Thyroid gland (tissue), 4 donors: ENCODE results near the gene UBXN11. TPM values are rescaled to one million over a fixed set of nuclear protein-coding genes. Genes with fewer than 3 reads are reported as not detected.

Experiments
- DNase-seq, 2 donors: peaks; one replicate each; pipeline ENCODE4 v3.0.0-alpha.2; 2019
- H3K27ac ChIP-seq, 3 donors: fragments of 200-600 bp; sonication (generic); 1 replicate in 2 of 3; 2 replicates in 1 of 3; pipeline ENCODE4 v1.5.1; 2016 to 2019; ENCODE audit warnings: mild to moderate bottlenecking in 1 of 3, moderate library complexity in 1 of 3
- H3K27me3 ChIP-seq: fragments of 200-600 bp; sonication (generic); one replicate; pipeline ENCODE4 v1.5.1; 2019
- H3K36me3 ChIP-seq, 2 donors: fragments of 200-600 bp; sonication (generic); one replicate each; pipeline ENCODE4 v1.5.1; 2016 to 2019
- H3K4me1 ChIP-seq, 2 donors: fragments of 200-600 bp; sonication (generic); one replicate each; pipeline ENCODE4 v1.5.1; 2017 to 2019
- H3K4me3 ChIP-seq, 3 donors: fragments of 200-600 bp; sonication (generic); replicated peaks in 1 of 3; 1 replicate in 2 of 3; 2 replicates in 1 of 3; pipeline ENCODE4 v1.5.1; 2016; ENCODE audit warnings: mild to moderate bottlenecking in 1 of 3
- H3K9me3 ChIP-seq: fragments of 200-600 bp; sonication (generic); one replicate; pipeline ENCODE4 v1.5.1; 2017
- POLR2A ChIP-seq, 2 donors: fragments of 450-650 bp; IDR thresholded peaks; one replicate each; pipeline ENCODE4 v1.6.1; 2017; ENCODE audit warnings: antibody characterized with exemption in 2 of 2, mild to moderate bottlenecking in 2 of 2, moderate library complexity in 1 of 2
- WGBS, 2 donors: methylation state at CpG; one replicate each; pipeline ENCODE4 v1.1.5; 2017; 5-methylcytosine and 5-hydroxymethylcytosine counted together
- intact Hi-C: fragments of 100-400 bp; cut with DNase I; formaldehyde crosslinking; loops from one replicate; pipeline ENCODE4 v1.15.1; 2023
- total RNA-seq, 4 donors: library from RNA; depleted of rRNA; stranded (reverse); fragments of >200 nt; gene quantifications; one replicate each; pipeline ENCODE4 v1.2.3, GENCODE V29; 2016
- TF ChIP-seq, protein P1 (sequence below), 6 experiments: fragments of 200-600 bp in 3 of 6; fragments of 450-650 bp in 3 of 6; sonication (generic) in 3 of 6; IDR thresholded peaks; one replicate each; pipeline ENCODE4 v1.5.1; 2016 to 2019; ENCODE audit warnings: antibody characterized with exemption in 6 of 6, mild to moderate bottlenecking in 2 of 6, inconsistent platforms in 1 of 6, moderate library complexity in 1 of 6

Gene UBXN11
- total RNA-seq, 4 donors from 2014 or later, result 23.9 to 35.4 (median 30.2) TPM

DNA sequence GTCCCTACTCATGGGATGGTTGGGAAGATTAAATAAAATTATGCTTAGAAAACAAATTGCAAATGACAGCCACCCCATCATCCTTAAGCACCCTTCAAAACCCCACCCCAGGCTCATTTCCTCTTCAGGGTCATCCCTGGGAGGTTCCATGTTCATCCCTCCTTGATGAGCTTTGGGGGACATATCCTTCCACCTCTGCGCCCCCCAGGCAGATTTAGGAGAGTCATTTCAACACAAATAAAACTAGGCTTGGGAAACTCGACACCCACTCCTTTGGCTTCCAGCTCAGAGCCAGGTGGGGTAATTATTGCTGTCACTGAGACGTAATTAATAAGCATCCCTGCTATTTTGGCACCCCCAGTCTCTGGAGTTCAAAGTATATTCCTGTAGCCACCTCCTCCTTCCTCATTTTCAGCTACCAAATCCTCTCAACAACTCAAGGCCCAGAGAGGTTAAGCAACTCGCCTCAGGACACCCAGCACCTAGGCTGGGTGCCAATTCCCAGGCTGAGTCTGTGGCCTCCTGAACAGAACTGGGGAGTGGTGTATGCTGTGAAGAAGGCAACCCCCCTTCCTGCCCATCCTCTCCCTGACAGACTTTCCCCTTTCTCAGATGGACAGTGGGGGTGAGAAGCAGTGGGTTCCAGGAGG, 46.9 kb upstream of the UBXN11 start:
- Histone ChIP-seq H3K9me3 (no peaks in the 10 kb centered on the region), H3K36me3 (no peaks in the 10 kb centered on the region), H3K4me1 (no peaks in the 10 kb centered on the region), H3K27me3 (no peaks in the 10 kb centered on the region), H3K27ac (no peak overlapping the region), H3K4me3 (no peak overlapping the region)
- DNase-seq, result no peak
- TF ChIP-seq, protein P1, sequence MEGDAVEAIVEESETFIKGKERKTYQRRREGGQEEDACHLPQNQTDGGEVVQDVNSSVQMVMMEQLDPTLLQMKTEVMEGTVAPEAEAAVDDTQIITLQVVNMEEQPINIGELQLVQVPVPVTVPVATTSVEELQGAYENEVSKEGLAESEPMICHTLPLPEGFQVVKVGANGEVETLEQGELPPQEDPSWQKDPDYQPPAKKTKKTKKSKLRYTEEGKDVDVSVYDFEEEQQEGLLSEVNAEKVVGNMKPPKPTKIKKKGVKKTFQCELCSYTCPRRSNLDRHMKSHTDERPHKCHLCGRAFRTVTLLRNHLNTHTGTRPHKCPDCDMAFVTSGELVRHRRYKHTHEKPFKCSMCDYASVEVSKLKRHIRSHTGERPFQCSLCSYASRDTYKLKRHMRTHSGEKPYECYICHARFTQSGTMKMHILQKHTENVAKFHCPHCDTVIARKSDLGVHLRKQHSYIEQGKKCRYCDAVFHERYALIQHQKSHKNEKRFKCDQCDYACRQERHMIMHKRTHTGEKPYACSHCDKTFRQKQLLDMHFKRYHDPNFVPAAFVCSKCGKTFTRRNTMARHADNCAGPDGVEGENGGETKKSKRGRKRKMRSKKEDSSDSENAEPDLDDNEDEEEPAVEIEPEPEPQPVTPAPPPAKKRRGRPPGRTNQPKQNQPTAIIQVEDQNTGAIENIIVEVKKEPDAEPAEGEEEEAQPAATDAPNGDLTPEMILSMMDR (IDR thresholded peaks at IDR 0.05), result no peak
- TF ChIP-seq POLR2A (IDR thresholded peaks at IDR 0.05), result no peak
- intact Hi-C loops, result no loop called here
- WGBS, 2 donors, result 84 to 88% methylated on average over 4 of the region's 4 CpGs

DNA sequence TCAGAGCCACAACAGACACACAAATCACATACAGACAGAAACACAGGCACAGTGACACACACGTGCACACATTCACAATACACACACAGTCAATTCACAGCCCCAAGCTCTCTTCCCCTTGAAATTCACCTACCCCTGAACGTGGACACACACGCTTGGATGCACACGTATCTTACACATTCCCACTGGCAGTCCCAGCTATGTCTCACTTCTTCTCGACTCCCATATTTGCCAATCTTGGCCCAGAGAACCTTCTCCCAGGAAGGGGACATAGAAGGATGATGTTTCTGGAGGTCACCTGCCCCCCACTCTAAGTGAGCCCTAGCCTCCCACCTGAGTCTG, 45.9 kb upstream of the UBXN11 start:
- intact Hi-C loops, result no loop called here
- no peaks in the 10 kb centered on the region for H3K9me3 ChIP-seq
- no peak overlapping the region for H3K4me3 ChIP-seq
- no peak for DNase-seq
- H3K27me3 ChIP-seq, result no peaks in the 10 kb centered on the region
- no peak overlapping the region for H3K27ac ChIP-seq
- 79 to 80% methylated on average over 5 of the region's 5 CpGs for WGBS, 2 donors
- TF ChIP-seq, protein P1 (IDR thresholded peaks at IDR 0.05), result no peak
- no peak for TF ChIP-seq POLR2A (IDR thresholded peaks at IDR 0.05)
- no peaks in the 10 kb centered on the region for H3K4me1 ChIP-seq
- no peaks in the 10 kb centered on the region for H3K36me3 ChIP-seq

DNA sequence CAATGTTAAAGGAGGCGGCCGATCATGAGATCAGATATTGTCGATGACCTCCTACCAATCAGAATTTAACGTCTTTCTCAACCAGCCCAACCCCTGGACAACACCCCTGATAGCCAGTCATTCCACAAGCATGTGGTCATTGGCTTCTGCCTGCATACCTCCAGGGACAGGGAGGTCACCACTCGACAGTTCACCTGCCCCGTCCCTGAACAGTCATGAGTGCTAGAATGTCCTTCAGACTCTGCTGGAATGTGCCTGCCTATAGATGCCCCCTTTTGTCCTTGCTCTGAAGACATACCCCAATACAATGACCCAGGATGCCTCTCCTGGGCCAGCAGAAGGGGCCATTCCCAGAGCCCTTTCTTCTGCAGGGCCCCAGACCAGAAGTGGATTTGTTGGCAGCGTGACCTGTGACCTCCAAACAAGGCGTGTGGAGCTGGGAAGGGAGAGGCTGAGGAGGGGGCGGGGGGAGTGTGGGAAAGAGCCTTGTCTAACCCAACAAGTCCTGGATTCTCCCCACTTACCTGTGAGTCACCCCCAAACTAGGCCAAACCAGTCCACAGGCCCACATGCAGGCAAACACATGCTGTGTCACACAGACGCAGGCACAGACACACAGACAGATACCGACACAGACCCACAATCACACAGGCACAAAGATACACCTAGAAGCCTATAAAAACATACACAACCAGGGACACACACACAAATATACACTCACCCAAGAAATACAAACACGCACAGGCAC, 45.3 kb upstream of the UBXN11 start:
- Histone ChIP-seq H3K27ac (no peak overlapping the region), H3K4me3 (no peak overlapping the region), H3K36me3 (no peaks in the 10 kb centered on the region), H3K4me1 (no peaks in the 10 kb centered on the region), H3K27me3 (no peaks in the 10 kb centered on the region), H3K9me3 (no peaks in the 10 kb centered on the region)
- WGBS, 2 donors, result 86 to 89% methylated on average over 11 to 12 of the region's 12 CpGs
- DNase-seq, result no peak
- intact Hi-C loops, result no loop called here
- TF ChIP-seq, protein P1 (IDR thresholded peaks at IDR 0.05), result no peak
- no peak for TF ChIP-seq POLR2A (IDR thresholded peaks at IDR 0.05)

DNA sequence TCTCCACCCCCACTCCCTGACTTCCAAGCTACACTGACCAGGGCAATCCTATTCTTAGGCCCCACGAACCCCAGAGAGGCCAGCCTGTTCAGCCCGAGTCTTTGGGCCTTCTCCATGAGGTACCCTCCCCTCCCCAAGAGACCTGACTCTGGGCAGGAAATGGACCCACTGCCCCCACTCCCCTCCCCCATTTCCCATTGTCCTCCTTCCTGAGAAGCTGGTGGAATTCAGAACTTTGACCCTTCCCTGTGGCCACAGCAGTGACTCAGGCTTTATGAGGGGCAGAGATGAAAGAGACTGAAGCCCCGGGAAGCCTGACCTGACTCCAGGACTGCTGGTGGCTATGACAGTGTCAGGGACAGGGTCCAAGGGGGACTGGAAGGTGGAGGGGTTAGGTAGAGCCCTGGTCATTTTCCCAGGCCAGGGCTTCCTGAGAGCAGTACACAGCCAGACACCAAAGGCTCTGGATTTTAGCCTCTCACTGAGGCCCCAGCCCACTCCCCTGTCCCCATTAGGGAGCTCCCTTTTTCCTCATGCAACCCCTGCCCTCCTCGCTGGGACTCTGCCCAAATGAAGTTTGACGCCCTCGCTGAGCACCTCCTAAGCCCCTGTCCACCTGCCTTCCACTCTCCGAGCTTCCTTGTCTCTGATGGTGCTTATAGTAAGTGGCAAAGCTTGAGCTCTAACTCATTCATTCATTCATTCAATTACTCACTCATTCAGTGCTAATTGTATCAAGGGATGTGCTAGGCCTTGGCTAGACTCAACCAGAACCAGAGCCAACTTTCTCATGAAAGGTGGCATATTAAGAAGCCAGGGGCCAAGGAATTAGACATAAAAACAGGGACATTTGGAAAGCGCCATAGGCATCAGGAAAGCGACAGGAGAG, 44.5 kb upstream of the UBXN11 start:
- Histone ChIP-seq H3K36me3 (no peaks in the 10 kb centered on the region), H3K4me1 (no peaks in the 10 kb centered on the region), H3K27me3 (no peaks in the 10 kb centered on the region), H3K27ac (no peak overlapping the region), H3K4me3 (no peak overlapping the region), H3K9me3 (no peaks in the 10 kb centered on the region)
- WGBS, 2 donors, result 84 to 85% methylated on average over 9 of the region's 9 CpGs
- TF ChIP-seq POLR2A (IDR thresholded peaks at IDR 0.05), result no peak
- TF ChIP-seq, protein P1 (IDR thresholded peaks at IDR 0.05), result no peak
- intact Hi-C loops, result no loop called here
- DNase-seq, result no peak
